ENCODE data around the gene ADARB1.
"Not testable (repeated sequence)": the region's sequence is repeated elsewhere in the genome, so short reads cannot be mapped to it uniquely, and the experiment has no call there.

Gene ADARB1

GRCh38 chr21:45137612-45137937 is 63.2 kb downstream of the ADARB1 start:
- H3K27ac ChIP-seq, result no peak overlapping the region
- TF ChIP-seq ZFX (IDR thresholded peaks at IDR 0.05; ENCODE audit: borderline replicate concordance) (no peak), CTCF (IDR thresholded peaks at IDR 0.05) (no peak)

- TF ChIP-seq ZFX (IDR thresholded peaks at IDR 0.05; ENCODE audit: borderline replicate concordance) (no peak), CTCF (IDR thresholded peaks at IDR 0.05) (peak; percentile 93)
- H3K27ac ChIP-seq, result no peak overlapping the region
These were observed 64.0 kb downstream of the ADARB1 start for GRCh38 chr21:45138199-45139002.

DNA sequence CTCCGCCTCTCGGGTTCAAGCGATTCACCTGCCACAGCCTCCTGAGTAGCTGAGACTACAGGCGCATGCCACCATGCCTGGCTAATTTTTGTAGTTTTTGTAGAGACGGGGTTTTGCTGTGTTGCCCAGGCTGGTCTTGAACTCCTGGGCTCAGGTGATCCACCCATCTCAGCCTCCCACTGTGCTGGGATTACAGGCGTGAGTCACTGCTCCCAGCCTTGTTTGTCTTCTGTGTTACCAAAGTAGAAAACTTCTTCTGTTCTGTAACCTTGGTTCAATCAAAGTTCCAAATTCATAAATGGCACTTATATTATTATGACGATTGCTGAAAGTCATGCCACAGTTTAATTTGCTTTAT is 64.6 kb downstream of the ADARB1 start:
- not testable (repeated sequence) for H3K27ac ChIP-seq

DNA sequence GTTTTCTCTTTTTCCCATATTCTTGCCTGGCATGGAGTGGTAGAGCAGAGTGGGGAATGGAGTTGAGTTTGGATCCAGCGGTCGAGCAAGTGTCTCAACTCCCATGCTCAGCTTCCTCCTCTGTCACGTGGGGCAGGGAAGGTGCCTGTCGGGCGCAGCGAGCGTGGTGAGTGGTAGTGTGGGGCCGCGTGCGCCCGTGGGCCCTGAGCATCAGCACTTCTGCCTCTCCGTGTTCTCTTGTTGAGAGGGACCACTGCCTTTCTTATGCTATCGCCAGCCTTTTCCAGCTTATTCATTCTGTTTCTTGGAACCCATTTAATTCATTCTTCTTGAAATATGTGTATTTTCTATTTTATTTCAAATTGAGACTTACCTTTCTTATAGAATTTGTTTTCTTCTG is 65.1 kb downstream of the ADARB1 start:
- TF ChIP-seq CTCF (IDR thresholded peaks at IDR 0.05), result no peak
- no peak overlapping the region for H3K27ac ChIP-seq

DNA sequence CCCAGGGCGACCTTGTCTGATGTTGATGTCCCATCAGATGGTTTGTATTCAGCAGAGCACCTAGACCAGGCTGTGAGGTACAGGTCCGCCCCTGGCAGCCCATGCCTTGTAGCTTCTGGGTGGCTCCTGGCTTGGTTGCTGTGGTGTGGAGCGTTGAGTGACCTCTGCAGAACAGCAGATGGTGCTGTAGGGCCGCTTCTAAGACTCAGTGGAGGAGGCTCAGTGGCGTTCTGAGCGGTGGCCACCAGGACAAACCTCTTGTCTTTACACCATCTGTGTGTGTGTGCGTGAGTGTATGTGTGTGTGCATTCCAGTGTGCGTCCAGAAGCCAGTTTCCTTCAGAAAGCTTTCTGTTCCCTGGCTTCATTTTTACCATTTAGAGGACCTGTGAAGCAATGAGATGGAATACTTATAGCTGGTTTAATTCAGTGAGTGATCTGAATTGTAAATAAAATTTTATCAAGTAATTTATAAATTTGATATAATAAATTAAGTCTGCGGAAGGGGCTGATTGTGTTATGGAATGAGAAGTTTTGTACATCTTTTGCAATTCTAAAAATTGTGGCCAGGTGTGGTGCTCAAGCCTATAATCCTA is 66.1 kb downstream of the ADARB1 start:
- TF ChIP-seq CTCF (IDR thresholded peaks at IDR 0.05) (peak; percentile 86), ZFX (IDR thresholded peaks at IDR 0.05; ENCODE audit: borderline replicate concordance) (no peak)
- no peak overlapping the region for H3K27ac ChIP-seq

GRCh38 chr21:45140944-45141343 is 66.6 kb downstream of the ADARB1 start:
- not testable (repeated sequence) for H3K27ac ChIP-seq

- TF ChIP-seq ZFX (IDR thresholded peaks at IDR 0.05; ENCODE audit: borderline replicate concordance) (no peak), CTCF (IDR thresholded peaks at IDR 0.05) (no peak)
- H3K27ac ChIP-seq, result no peak overlapping the region
These were observed 67.1 kb downstream of the ADARB1 start for GRCh38 chr21:45141507-45141906.

DNA sequence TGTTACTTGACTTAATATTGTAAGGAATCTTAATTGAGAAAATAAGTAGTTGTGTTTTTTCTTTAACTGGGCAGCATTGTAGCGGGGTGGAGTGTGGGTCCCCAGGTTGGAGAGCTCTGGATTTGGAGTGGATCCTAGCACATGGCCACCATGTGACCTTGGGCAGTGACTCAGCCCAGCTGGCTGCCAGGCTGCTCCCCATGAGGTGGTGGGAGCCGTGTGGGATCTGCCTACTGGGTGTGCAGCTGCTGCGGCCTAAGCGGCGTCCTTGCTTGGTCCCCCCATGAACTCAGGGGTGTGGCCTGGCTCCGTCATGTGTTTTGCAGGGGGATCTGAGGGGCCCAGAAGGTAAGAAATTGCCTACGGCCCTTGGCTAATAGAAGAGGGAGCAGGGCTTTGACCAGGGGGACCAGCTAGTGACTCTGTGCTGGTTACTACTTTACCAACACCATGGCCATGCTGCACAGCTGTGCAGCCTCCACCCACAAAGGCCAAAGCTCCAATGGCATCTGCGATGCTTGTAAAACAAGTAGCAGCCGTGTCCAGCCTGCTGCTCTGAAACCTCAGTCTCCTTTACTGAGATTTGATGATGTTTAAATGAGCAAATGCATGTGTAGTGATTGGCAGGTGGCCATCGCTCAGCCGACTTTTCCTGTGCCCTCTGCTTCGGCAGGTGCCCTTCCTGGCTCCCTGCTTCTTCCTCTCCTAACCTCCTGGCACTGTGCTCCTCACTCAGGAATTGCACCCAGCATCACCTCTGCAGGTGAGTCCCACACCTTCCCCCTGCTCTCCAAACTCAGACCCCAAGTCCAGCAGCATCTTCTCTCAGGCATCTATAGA is 68.3 kb downstream of the ADARB1 start:
- TF ChIP-seq CTCF (IDR thresholded peaks at IDR 0.05) (no peak), ZFX (IDR thresholded peaks at IDR 0.05; ENCODE audit: borderline replicate concordance) (no peak)
- H3K27ac ChIP-seq, result no peak overlapping the region

Data from 22Rv1 (cell line).